ENCODE data around the gene PURB.
"Not testable (repeated sequence)": the region's sequence is repeated elsewhere in the genome, so short reads cannot be mapped to it uniquely, and the experiment has no call there.

DNA sequence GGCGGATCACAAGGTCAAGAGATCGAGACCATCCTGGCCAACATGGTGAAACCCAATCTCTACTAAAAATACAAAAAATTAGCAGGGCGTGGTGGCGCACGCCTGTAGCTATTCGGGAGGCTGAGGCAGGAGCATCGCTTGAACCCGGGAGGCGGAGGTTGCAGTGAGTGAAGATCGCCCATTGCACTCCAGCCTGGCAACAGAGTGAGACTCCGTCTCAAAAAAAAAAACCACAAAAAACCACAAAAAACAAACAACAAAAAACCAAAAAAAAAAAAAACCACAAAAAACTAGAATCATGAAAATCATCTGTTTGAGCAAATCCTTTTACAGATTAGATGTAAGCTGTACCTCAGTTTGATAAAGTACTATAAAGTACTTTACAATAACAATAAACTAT is 38.9 kb downstream of the PURB start:
- TF ChIP-seq CTCF (IDR thresholded peaks at IDR 0.05; ENCODE audit: low read length); EZH2phosphoT487 (IDR thresholded peaks at IDR 0.05; ENCODE audit: low read length); EZH2 (optimal IDR thresholded peaks at IDR 0.05; ENCODE audit: low read depth, low read length): not testable (repeated sequence)
